Neural crest cell (in vitro differentiated cells): ENCODE results near the gene PCBP1. TPM values are rescaled to one million over a fixed set of nuclear protein-coding genes. Genes with fewer than 3 reads are reported as not detected.
A peak's percentile ranks its signal among the peaks of the same experiment; 100 is the strongest.
"Not testable (repeated sequence)": the region's sequence is repeated elsewhere in the genome, so short reads cannot be mapped to it uniquely, and the experiment has no call there.

Experiments
- DNase-seq: peaks from one replicate; pipeline ENCODE4 v3.0.0; 2021; ENCODE audit warnings: low read depth, mixed read lengths, low spot score
- H3K27ac Mint-ChIP-seq: one replicate; pipeline ENCODE4 v1.8.0; 2021; ENCODE audit warnings: mild to moderate bottlenecking, mixed read lengths; ENCODE audit not compliant: unreplicated experiment
- H3K27me3 Mint-ChIP-seq: 2 replicates; pipeline ENCODE4 v1.8.0; 2021; ENCODE audit warnings: low read depth, mild to moderate bottlenecking, mixed read lengths
- H3K36me3 Mint-ChIP-seq: 2 replicates; pipeline ENCODE4 v1.8.0; 2021; ENCODE audit warnings: low read depth, mild to moderate bottlenecking, mixed read lengths
- H3K4me1 Mint-ChIP-seq: 2 replicates; pipeline ENCODE4 v1.8.0; 2021; ENCODE audit warnings: mixed read lengths
- H3K4me3 Mint-ChIP-seq: one replicate; pipeline ENCODE4 v1.8.0; 2021; ENCODE audit warnings: mild to moderate bottlenecking, mixed read lengths
- H3K9me3 Mint-ChIP-seq: 2 replicates; pipeline ENCODE4 v1.8.0; 2021; ENCODE audit warnings: mixed read lengths
- total RNA-seq: library from RNA; stranded (reverse); gene quantifications from 2 replicates; pipeline ENCODE4 v1.2.1, GENCODE V29; 2021
- TF ChIP-seq, protein P1 (sequence below): fragments of 200-600 bp; sonication (generic); conservative IDR thresholded peaks from 2 replicates; pipeline ENCODE4 v1.5.0; 2021; ENCODE audit warnings: antibody characterized with exemption, mild to moderate bottlenecking

Gene PCBP1
- total RNA-seq, 1 donor from 2014 or later: 365 TPM

DNA sequence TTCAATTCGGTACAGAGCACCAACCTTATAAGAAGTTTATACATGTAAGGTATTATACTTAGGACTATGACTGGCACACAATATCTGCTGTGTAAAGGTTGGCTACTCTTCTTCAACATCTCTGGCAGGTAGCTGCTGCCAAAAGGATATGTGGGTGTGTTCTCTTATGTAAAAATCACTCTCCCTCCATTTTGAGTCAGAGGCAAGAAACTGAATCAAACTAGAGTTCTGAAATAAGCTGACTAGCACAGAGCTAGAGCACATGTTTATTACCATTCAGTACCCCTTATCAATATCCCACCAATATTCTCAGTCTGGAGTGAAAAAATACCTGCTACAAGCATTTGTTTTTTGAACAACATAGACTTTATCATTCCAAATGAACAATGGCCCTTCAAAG is 38.0 kb upstream of the PCBP1 start:
- no peaks in the 10 kb centered on the region for H3K27me3 Mint-ChIP-seq
- H3K27ac Mint-ChIP-seq: no peak overlapping the region
- H3K4me1 Mint-ChIP-seq: no peaks in the 10 kb centered on the region
- DNase-seq: no peak
- H3K4me3 Mint-ChIP-seq: no peak overlapping the region
- H3K36me3 Mint-ChIP-seq: peaks cover 7% of the 10 kb centered on the region
- TF ChIP-seq, protein P1, sequence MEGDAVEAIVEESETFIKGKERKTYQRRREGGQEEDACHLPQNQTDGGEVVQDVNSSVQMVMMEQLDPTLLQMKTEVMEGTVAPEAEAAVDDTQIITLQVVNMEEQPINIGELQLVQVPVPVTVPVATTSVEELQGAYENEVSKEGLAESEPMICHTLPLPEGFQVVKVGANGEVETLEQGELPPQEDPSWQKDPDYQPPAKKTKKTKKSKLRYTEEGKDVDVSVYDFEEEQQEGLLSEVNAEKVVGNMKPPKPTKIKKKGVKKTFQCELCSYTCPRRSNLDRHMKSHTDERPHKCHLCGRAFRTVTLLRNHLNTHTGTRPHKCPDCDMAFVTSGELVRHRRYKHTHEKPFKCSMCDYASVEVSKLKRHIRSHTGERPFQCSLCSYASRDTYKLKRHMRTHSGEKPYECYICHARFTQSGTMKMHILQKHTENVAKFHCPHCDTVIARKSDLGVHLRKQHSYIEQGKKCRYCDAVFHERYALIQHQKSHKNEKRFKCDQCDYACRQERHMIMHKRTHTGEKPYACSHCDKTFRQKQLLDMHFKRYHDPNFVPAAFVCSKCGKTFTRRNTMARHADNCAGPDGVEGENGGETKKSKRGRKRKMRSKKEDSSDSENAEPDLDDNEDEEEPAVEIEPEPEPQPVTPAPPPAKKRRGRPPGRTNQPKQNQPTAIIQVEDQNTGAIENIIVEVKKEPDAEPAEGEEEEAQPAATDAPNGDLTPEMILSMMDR: no peak
- H3K9me3 Mint-ChIP-seq: no peaks in the 10 kb centered on the region

DNA sequence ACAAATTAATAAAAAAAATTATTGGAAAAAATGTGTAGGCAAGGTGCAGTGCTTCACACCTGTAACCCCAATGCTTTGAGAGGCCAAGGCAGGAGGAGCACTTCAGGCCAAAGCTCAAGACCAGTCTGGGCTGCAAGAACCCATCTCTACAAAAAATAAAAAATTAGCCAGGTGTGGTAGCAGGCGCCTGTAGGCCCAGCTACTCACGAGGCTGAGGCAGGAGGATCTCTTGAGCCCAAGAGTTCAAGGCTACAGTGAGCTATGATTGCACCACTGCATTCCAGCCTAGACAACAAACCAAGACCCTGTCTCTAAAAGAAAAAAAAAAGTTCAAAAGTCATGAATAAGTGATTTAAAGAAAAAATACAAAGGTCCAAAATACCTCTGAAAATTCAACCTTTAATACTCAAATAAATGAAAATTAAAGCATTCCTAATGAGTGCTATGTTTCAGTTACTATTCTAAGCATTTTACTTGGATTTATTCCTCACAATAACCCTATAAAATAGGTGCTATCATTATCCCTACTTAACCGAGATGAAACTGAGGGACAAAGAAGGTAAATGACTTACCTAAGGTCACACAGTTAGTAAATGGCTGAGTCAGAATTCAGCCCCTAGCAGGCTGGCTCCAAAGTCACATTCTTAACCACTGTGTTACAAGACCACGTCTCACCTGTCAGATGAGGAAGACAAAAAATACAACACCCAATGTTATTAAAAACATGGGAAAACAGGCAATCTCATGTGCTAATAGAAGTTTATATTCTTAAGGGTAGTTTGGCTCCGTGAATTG is 36.4 kb upstream of the PCBP1 start:
- no peaks in the 10 kb centered on the region for H3K27me3 Mint-ChIP-seq
- no peaks in the 10 kb centered on the region for H3K4me1 Mint-ChIP-seq
- DNase-seq: no peak
- H3K4me3 Mint-ChIP-seq: no peak overlapping the region
- peaks cover 17% of the 10 kb centered on the region for H3K36me3 Mint-ChIP-seq
- no peaks in the 10 kb centered on the region for H3K9me3 Mint-ChIP-seq
- TF ChIP-seq, protein P1: no peak
- no peak overlapping the region for H3K27ac Mint-ChIP-seq

DNA sequence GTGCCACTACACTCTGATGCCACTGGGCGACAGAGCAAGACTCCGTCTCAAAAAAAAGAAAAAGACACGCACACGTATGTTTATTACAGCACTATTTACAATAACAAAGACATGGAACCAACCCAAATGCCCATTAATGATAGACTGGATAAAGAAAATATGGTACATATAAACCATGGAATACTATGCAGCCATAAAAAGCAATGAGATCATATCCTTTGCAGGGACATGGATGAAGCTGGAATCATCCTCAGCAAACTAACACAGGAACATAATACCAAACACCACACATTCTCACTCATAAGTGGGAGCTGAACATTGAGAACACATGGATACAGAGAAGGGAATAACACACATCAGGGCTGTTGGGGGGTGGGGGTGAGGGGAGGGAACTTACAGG is 32.0 kb upstream of the PCBP1 start:
- not testable (repeated sequence) for H3K9me3 Mint-ChIP-seq, H3K4me3 Mint-ChIP-seq, H3K4me1 Mint-ChIP-seq, H3K27me3 Mint-ChIP-seq, DNase-seq, H3K27ac Mint-ChIP-seq
- H3K36me3 Mint-ChIP-seq: peaks cover 30% of the 10 kb centered on the region

DNA sequence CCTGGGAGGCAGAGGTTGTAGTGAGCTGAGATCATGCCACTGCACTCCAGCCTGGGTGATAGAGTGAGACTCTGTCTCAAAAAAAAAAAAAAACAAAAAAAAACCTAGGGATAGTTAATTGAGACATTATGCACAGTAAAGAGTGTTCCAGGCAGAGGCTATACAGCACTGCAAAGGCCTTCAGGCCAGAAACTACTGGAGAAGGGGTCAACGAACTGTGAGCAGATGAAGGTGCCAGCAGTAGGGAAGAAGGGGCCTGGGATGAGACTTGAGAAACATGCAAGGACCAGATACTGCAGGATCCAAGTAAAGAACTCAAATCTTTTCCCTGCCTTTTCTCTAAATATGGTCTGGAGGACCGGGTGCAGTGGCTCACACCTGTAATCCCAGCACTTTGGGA is 26.0 kb upstream of the PCBP1 start:
- no peak overlapping the region for H3K4me3 Mint-ChIP-seq

DNA sequence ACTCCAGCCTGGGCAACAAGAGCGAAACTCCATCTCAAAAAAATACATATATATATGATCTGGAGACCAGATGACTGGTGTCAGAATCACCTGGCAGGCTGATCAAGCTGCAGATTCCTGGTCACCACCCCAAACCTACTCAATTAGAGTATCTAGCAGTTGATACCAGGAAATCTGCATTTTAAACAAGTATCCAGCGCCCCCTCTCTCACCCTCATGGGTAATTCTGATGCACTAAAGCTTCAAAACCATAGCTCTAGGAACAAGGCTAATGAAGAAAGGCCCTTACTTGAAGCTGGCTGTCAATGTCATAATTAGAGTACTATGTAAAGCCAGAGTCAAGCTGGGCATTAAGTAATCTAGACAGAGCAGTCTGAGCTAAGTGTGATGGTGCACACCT is 25.0 kb upstream of the PCBP1 start:
- no peak for DNase-seq
- TF ChIP-seq, protein P1: no peak
- H3K4me3 Mint-ChIP-seq: no peak overlapping the region
- no peaks in the 10 kb centered on the region for H3K9me3 Mint-ChIP-seq
- no peak overlapping the region for H3K27ac Mint-ChIP-seq
- peaks cover 28% of the 10 kb centered on the region for H3K36me3 Mint-ChIP-seq
- no peaks in the 10 kb centered on the region for H3K4me1 Mint-ChIP-seq
- H3K27me3 Mint-ChIP-seq: no peaks in the 10 kb centered on the region

More for the DNA sequence above, 26.0 kb upstream of the PCBP1 start:
- H3K4me1 Mint-ChIP-seq: no peaks in the 10 kb centered on the region
- no peak overlapping the region for H3K27ac Mint-ChIP-seq
- H3K27me3 Mint-ChIP-seq: no peaks in the 10 kb centered on the region
- TF ChIP-seq, protein P1: no peak
- DNase-seq: no peak
- H3K9me3 Mint-ChIP-seq: no peaks in the 10 kb centered on the region
- peaks cover 32% of the 10 kb centered on the region for H3K36me3 Mint-ChIP-seq

DNA sequence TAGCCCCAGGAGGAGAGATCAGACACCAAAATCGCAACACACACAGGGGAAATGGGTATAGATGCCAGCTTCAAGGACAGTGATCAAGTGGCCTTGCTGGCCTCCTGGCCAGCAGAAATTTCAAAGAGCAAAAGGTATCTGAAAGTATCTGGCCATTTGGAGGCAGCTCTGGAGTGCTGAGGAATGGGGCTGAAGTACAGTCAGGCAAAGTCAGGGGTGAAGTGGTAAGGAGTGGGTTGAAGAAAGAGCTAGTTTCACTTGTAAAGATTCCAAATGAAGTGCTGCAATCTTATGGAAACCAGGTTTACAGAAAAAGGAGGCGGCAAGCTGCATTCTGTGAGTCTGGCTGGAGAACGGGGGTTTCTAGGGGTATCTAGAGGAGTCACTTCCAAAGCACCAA is 19.2 kb upstream of the PCBP1 start:
- Mint-ChIP-seq H3K36me3 (peaks cover 11% of the 10 kb centered on the region), H3K9me3 (no peaks in the 10 kb centered on the region), H3K4me1 (peaks cover 10% of the 10 kb centered on the region), H3K27me3 (no peaks in the 10 kb centered on the region), H3K4me3 (no peak overlapping the region), H3K27ac (peak overlapping the region; percentile 83)
- DNase-seq: no peak
- TF ChIP-seq, protein P1: no peak
